Ascending aorta (tissue), 2 donors: ENCODE results near the gene MRS2. TPM values are rescaled to one million over a fixed set of nuclear protein-coding genes. Genes with fewer than 3 reads are reported as not detected.

Source experiments
- DNase-seq, 2 donors: peaks; one replicate each; pipeline ENCODE4 v3.0.0-alpha.2; 2019; ENCODE audit warnings: low spot score in 2 of 2
- H3K27ac ChIP-seq, 2 donors: fragments of 200-600 bp; sonication (generic); one replicate each; pipeline ENCODE4 v1.5.1; 2016 to 2017; ENCODE audit warnings: mild to moderate bottlenecking in 1 of 2
- H3K27me3 ChIP-seq: fragments of 200-600 bp; sonication (generic); one replicate; pipeline ENCODE4 v1.5.1; 2017
- H3K36me3 ChIP-seq, 2 donors: fragments of 200-600 bp; sonication (generic); one replicate each; pipeline ENCODE4 v1.5.1; 2016
- H3K4me1 ChIP-seq, 2 donors: fragments of 200-600 bp; sonication (generic); one replicate each; pipeline ENCODE4 v1.5.1; 2016 to 2017; ENCODE audit warnings: mild to moderate bottlenecking in 1 of 2
- H3K4me3 ChIP-seq, 2 donors: fragments of 200-600 bp; sonication (generic); one replicate each; pipeline ENCODE4 v1.5.1; 2016 to 2017; ENCODE audit warnings: mild to moderate bottlenecking in 1 of 2
- H3K9me3 ChIP-seq, 2 donors: fragments of 200-600 bp; sonication (generic); one replicate each; pipeline ENCODE4 v1.5.1; 2016
- intact Hi-C: fragments of 100-400 bp; cut with DNase I; formaldehyde crosslinking; loops from one replicate; pipeline ENCODE4 v1.15.1; 2023
- total RNA-seq: library from RNA; depleted of rRNA; stranded (reverse); fragments of >200 nt; gene quantifications from one replicate; pipeline ENCODE4 v1.1.0, GENCODE V29; 2016
- TF ChIP-seq, protein P1 (sequence below), 3 experiments: fragments of 200-600 bp in 2 of 3; fragments of 450-650 bp in 1 of 3; sonication (generic) in 2 of 3; IDR thresholded peaks; one replicate each; pipeline ENCODE4 v1.5.1; 2016 to 2019; ENCODE audit warnings: antibody characterized with exemption in 3 of 3, mild to moderate bottlenecking in 1 of 3, moderate library complexity in 1 of 3

Gene MRS2
- total RNA-seq, 1 donor from 2014 or later, result 3.2 TPM

- TF ChIP-seq, protein P1, sequence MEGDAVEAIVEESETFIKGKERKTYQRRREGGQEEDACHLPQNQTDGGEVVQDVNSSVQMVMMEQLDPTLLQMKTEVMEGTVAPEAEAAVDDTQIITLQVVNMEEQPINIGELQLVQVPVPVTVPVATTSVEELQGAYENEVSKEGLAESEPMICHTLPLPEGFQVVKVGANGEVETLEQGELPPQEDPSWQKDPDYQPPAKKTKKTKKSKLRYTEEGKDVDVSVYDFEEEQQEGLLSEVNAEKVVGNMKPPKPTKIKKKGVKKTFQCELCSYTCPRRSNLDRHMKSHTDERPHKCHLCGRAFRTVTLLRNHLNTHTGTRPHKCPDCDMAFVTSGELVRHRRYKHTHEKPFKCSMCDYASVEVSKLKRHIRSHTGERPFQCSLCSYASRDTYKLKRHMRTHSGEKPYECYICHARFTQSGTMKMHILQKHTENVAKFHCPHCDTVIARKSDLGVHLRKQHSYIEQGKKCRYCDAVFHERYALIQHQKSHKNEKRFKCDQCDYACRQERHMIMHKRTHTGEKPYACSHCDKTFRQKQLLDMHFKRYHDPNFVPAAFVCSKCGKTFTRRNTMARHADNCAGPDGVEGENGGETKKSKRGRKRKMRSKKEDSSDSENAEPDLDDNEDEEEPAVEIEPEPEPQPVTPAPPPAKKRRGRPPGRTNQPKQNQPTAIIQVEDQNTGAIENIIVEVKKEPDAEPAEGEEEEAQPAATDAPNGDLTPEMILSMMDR (IDR thresholded peaks at IDR 0.05), result no peak
- no peak overlapping the region for H3K4me3 ChIP-seq
- H3K4me1 ChIP-seq, result no peaks in the 10 kb centered on the region
- H3K9me3 ChIP-seq, result no peaks in the 10 kb centered on the region
- H3K27me3 ChIP-seq, result no peaks in the 10 kb centered on the region
- DNase-seq, result no peak
- intact Hi-C loops, result no loop called here
- peaks cover 7 to 13% of the 10 kb centered on the region in 2 donors for H3K36me3 ChIP-seq
- H3K27ac ChIP-seq, result no peak overlapping the region
These were observed 38.8 kb downstream of the MRS2 start for GRCh38 chr6:24441599-24441904.

GRCh38 chr6:24444588-24444987, 41.9 kb downstream of the MRS2 start:
- intact Hi-C loops, result no loop called here
- H3K36me3 ChIP-seq, result peaks cover 5 to 11% of the 10 kb centered on the region in 2 donors

GRCh38 chr6:24445704-24446103, 43.0 kb downstream of the MRS2 start:
- no peaks in the 10 kb centered on the region for H3K9me3 ChIP-seq
- no peak overlapping the region for H3K27ac ChIP-seq
- no peaks in the 10 kb centered on the region for H3K4me1 ChIP-seq
- no peak for DNase-seq
- no peak overlapping the region for H3K4me3 ChIP-seq
- peaks cover 5 to 11% of the 10 kb centered on the region in 2 donors for H3K36me3 ChIP-seq
- TF ChIP-seq, protein P1 (IDR thresholded peaks at IDR 0.05), result no peak
- intact Hi-C loops, result no loop called here
- no peaks in the 10 kb centered on the region for H3K27me3 ChIP-seq

More at GRCh38 chr6:24444588-24444987, 41.9 kb downstream of the MRS2 start:
- Histone ChIP-seq H3K4me3 (no peak overlapping the region), H3K9me3 (no peaks in the 10 kb centered on the region), H3K4me1 (no peaks in the 10 kb centered on the region), H3K27ac (no peak overlapping the region), H3K27me3 (no peaks in the 10 kb centered on the region)
- no peak for DNase-seq
- TF ChIP-seq, protein P1 (IDR thresholded peaks at IDR 0.05), result no peak

- TF ChIP-seq, protein P1 (IDR thresholded peaks at IDR 0.05), result no peak
These were observed 43.9 kb downstream of the MRS2 start for GRCh38 chr6:24446670-24447069.

DNA sequence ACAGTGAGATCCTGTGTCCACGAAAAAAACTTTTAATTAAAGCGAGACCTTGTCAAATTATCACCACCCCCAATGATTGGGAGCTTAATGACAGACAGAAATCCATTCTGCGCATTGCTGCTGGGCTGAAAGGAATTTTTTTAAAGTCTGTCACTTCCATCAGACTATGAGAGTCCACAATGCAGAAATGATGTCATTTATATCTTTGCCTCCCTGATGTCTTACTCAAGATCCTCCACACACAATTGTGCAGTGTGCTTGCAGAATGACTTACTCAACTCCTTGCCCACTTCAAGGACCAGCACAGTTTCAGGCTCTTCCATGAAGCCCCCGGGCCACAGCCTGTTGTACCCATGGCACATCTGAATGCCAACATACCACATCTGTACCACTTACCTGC, 45.7 kb downstream of the MRS2 start:
- no peak for DNase-seq
- Histone ChIP-seq H3K9me3 (no peaks in the 10 kb centered on the region), H3K27me3 (no peaks in the 10 kb centered on the region), H3K4me1 (no peaks in the 10 kb centered on the region), H3K36me3 (peaks cover 5 to 11% of the 10 kb centered on the region in 2 donors), H3K4me3 (no peak overlapping the region), H3K27ac (no peak overlapping the region)
- intact Hi-C loops, result no loop called here
- TF ChIP-seq, protein P1 (IDR thresholded peaks at IDR 0.05), result no peak

More at GRCh38 chr6:24446670-24447069, 43.9 kb downstream of the MRS2 start:
- Histone ChIP-seq H3K36me3 (peaks cover 5 to 11% of the 10 kb centered on the region in 2 donors), H3K4me1 (no peaks in the 10 kb centered on the region), H3K4me3 (no peak overlapping the region), H3K9me3 (no peaks in the 10 kb centered on the region), H3K27me3 (no peaks in the 10 kb centered on the region), H3K27ac (no peak overlapping the region)
- no peak for DNase-seq
- intact Hi-C loops, result no loop called here
